T-helper 1 cell treated with Interleukin-12 subunit alpha and Interleukin-12 subunit beta and Interleukin-4 antibody, amounts not matched to agents 30 ng/mL and 1 ng/mL, for 36 hours (primary cell): ENCODE data around the gene PPIP5K2. TPM values are rescaled to one million over a fixed set of nuclear protein-coding genes. Genes with fewer than 3 reads are reported as not detected.
"Not testable (repeated sequence)": the region's sequence is repeated elsewhere in the genome, so short reads cannot be mapped to it uniquely, and the experiment has no call there.

Experiments
- intact Hi-C: fragments of 100-400 bp; cut with micrococcal nuclease; formaldehyde crosslinking; loops from one replicate; pipeline ENCODE4 v1.15.1; 2024
- total RNA-seq: library from RNA; stranded (reverse); gene quantifications from 2 replicates; pipeline ENCODE4 v1.2.3, GENCODE V29; 2022

PPIP5K2 gene
- total RNA-seq, 1 donor from 2014 or later = 68.4 TPM

DNA sequence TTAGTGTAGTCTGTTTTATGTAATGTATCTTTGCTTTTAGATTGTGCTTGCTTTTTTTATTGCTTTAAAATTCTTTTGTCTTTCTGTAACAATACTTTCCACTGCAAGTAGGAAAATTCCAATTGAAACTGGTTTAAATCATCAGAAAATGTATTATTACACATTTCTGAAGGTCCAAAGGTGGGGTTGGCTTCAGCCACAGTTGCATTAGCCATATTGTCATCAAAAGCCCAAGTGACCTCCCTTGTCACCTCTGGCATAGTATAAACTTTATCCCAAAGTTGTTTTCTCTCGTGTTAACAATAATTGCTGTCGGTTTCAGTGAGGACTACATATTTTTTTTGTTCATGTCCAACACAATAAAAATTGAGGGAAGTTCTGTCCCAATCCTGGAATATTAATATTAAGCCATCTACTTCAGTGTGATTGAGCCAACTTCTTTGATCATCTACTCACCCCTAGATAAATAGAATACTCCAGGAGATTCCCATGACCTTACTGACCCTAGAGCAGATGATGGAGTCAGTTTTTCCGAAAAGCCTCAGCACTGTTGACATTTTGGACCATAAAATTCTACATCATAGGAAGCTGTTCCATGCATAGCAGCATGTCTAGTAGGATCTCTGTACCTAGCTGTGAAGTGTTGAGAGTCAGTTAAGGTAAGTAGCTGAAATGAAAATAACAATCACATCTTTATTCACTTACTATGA lies 86.0 kb downstream of the PPIP5K2 start:
- intact Hi-C loops = no loop called here

DNA sequence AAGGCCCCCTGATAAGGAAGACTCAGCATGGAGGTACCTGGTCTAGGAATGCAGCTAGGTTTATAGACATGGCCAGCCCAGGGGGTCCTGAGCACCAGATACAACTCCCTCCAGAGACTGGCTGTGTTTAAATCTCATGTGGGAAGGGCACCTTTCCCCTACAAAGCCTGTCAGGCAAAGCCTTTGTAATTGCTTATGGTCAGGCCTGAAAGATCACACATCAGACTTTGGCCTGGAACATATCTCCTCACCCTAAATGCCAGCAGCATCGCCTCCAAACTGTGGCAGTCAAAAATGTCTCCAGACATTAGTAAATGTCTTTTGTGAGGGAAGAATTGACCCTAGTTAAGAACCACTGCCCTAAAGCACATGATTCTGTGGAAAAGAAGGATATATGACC lies 86.9 kb downstream of the PPIP5K2 start:
- intact Hi-C loops = no loop called here

GRCh38 chr5:103207653-103208052 lies 87.6 kb downstream of the PPIP5K2 start:
- intact Hi-C loops = no loop called here

- intact Hi-C loops = no loop called here
Observed at GRCh38 chr5:103208460-103208859, 88.4 kb downstream of the PPIP5K2 start.

DNA sequence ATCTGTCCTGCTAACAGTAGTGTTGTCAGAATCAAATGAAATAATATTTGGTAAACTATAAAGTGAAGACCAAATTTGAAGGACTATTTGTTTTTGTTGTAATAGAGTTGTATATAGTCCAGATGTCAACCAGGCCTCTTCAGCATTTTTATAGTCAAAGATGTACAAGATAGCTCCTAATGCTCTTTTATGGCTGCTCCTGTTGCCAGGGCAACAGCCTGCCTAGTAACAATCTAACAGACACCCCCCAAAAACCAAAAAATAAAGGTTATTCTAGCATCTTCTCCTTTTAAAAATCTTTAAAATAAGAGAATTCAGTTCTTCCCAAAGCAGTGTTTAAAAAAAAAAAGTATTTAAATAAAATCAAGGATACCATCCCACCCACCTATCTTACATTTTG lies 89.0 kb downstream of the PPIP5K2 start:
- intact Hi-C loops = no loop called here

- intact Hi-C loops = loop anchor here (5.0 kb wide), 1 partner anchor 454 kb away; the partner anchor contains the start of gene PAM
Observed at GRCh38 chr5:103210952-103211351, 90.9 kb downstream of the PPIP5K2 start.

DNA sequence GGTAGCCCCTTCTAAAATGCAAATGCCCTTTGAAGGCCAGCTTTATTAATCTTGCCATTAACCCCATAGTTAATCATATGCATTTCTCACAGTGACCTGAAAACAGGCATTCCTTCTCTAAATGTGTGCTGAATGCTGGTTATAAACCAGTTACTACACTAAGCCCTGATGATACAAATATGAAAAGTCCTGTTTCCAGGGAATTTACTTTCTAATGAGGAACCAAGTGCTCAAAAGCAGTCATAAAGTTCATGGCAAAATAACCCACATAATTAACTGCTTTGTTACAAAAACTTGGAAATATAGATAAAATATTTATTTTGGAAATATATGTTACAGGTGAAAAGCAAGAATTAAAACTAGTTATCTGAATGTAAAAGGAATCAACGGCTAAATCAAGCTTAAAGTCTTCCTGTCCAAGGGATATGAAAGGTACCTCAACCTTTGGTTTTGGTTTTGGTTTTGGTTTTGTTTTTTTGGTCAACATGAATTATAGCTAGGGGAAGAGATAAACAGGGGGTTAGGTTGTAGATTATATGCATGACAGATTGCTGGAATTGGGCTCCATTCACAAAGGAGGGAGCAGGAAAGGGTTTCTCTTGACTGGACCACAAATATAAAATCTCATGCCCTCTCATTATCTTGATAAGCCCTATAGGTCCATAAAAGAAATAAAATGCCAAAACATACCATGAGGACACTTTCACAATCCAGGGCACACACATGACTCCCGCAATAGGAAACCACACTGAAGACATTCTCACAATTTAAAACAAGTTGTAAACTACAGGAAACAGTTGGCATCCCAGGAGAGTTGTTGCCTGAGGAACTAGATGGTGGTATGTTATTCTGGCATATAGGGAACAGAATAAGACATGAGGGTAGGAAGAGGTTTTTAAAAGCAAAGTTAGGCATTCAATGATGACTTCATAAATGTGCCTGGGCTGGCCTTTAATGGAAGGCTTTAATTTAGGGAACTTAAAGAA lies 91.8 kb downstream of the PPIP5K2 start:
- intact Hi-C loops = loop anchor here (1.0 to 5.0 kb wide), 4 partner anchors 13 to 455 kb away; partner anchors contain the start of genes GIN1, MACIR, PAM and PPIP5K2

- intact Hi-C loops = no loop called here
Observed at GRCh38 chr5:103216137-103216536, 96.0 kb downstream of the PPIP5K2 start.

GRCh38 chr5:103216697-103217096 lies 96.6 kb downstream of the PPIP5K2 start:
- intact Hi-C loops = no loop called here

DNA sequence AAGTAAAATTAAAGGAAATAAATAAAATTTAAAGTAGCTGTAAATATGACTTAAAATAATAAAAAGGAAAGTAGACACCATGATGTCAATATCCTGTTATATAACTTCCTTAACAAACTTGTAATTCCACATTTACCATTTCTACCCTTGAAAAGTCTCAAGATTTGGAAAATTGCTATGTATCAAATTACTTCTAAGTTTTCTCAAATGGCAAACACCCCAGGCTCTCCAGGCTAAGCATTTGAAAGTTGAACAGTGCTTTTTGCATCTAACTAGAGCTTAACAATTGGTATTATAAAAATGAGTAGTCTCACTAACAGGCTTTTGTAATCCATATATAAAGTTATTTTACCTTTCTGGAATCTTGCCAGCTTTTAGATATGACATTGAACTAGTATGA lies 97.0 kb downstream of the PPIP5K2 start:
- intact Hi-C loops = no loop called here

DNA sequence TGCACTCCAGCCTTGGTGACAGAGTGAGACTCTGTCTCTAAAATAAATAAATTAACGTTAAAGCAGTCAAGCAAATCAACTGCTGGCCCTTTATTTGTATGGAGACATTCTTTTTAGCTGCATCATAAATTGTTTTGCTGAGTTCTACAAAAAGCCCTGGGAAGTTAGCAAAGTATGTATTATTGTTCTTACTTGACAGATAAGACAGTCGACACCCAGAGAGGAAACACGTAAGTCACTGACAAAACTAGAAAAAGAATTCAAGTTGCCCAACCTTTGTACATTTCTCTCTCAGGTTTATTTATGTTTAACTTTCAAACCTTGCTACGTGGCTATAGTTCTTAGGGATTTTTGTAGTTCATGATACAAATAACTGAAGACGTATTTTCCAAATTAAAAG lies 98.1 kb downstream of the PPIP5K2 start:
- intact Hi-C loops = no loop called here

- intact Hi-C loops = not testable (repeated sequence)
Observed at GRCh38 chr5:103219074-103219473, 99.0 kb downstream of the PPIP5K2 start.

DNA sequence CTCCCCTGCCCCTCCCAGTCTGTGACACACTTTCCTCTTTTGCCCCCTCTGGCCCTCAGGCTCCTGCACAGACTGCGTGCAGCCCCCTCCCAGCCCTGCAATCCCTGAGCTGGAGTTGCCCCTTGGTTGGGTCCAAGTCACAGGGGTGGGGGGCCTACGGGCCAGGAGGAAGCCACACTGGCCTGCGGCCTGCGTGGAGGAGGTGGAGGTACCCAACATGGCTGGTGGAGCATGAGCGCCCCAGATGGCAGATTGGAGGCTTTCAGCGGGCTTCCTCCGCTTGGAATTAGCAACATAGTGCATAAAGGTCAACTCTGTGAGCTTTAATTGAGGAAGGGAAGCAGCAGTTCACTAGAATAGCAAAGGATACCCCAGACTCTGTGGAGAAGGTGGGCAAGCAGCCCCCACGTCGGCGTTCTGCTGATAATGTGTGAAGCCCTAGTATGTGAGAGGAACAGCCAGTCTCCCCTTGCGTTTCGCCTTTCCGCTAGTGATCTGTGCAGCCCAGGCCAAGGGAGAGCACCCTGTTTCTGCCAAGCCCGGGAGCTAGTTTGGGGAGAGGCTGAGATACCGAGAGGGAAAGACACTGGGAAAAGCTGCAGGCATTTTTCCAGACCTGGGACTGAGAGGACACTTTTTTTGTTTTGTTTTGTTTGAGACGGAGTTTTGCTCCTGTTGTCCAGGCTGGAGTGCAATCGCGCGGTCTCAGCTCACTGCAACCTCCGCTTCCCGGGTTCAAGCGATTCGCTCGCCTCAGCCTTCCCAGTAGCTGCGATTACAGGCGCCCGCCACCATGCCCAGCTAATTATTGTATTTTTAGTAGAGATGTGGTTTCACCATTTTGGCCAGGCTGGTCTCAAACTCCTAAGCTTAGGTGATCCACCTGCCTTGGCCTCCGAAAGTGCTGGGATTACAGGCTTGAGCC lies 103.2 kb downstream of the PPIP5K2 start:
- intact Hi-C loops = loop anchor here (5.0 to 10.0 kb wide), 3 partner anchors 46 to 178 kb away; no protein-coding TSS in a partner anchor

DNA sequence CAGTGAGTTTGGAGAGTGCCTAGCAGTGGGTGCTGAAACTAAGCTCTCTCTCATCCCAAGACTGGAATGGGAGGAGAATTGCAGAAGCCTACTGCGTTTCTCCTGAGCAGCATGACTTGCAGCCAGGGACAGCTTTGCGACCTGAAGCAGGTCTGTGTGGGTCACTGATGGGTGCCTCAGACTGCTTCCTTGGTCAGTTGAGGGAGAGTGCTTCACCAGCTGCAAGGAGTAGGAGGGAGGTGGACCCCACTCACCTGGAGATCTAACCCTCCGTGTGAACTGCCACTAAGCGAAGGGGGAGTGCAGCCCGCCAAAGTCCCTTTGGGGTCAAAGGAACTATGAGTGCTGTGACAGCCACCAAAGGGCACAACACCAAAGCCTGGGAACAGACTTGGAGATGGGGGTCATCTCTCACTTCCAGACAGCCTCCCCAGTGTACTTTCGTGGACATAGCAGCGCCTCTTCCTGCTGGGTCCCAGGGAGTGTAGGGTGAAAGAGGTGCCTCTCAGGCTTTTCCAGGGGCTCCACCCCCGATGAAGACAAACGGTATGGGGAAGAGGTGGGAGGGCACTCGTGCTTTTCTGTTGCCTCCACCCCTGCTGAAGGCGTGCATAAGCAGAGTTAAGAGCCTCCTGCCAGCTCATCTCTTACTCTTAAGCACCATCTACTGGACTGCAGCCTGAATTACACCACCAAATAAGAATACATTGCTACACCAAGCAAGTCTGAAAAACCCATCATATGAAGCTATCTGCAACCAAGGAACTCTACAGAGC lies 104.2 kb downstream of the PPIP5K2 start:
- intact Hi-C loops = loop anchor here (1.0 to 10.0 kb wide), 9 partner anchors 47 to 688 kb away; partner anchors contain the start of genes GIN1 and PPIP5K2

DNA sequence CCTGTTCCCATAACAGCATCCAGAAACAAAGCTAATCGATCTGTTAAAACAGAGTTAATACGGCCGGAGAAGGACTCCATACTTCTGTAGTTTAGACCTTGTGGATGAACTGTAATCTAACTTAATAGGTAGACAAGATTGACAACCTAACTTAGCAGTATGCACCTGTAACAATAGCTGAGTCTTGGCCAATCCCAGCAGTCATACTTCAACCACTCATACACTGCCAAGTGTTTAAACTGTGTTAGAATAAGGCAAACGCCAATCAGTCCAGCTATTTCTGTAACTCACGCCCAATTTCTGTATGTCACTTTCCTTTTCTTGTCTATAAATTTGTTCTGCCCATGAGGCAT lies 104.8 kb downstream of the PPIP5K2 start:
- intact Hi-C loops = loop anchor here (1.0 to 10.0 kb wide), 9 partner anchors 48 to 689 kb away; partner anchors contain the start of genes GIN1 and PPIP5K2

GRCh38 chr5:103228061-103228460 lies 108.0 kb downstream of the PPIP5K2 start:
- intact Hi-C loops = loop anchor here (10.0 kb wide), 1 partner anchor 183 kb away; no protein-coding TSS in a partner anchor

DNA sequence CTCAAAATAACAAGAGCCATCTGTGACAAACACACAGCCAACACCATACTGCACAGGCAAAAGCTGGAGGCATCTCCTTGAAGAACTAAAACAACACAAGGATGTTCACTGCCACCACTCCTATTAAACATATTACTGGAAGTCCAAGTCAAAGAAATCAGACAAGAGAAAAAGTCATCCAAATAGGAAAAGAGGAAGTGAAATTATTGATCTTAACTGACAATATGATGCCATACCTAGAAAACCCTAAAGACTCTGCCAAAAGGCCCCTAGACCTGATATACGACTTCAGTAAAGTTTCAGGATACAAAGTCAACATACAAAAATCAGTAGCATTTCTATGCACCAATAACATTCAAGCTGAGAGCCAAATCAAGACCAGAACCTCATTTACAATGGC lies 108.5 kb downstream of the PPIP5K2 start:
- intact Hi-C loops = loop anchor here (10.0 kb wide), 1 partner anchor 184 kb away; no protein-coding TSS in a partner anchor

GRCh38 chr5:103232393-103232999 lies 112.4 kb downstream of the PPIP5K2 start:
- intact Hi-C loops = loop anchor here (1.0 to 5.0 kb wide), 3 partner anchors 26 to 945 kb away; partner anchors contain the start of gene MACIR

DNA sequence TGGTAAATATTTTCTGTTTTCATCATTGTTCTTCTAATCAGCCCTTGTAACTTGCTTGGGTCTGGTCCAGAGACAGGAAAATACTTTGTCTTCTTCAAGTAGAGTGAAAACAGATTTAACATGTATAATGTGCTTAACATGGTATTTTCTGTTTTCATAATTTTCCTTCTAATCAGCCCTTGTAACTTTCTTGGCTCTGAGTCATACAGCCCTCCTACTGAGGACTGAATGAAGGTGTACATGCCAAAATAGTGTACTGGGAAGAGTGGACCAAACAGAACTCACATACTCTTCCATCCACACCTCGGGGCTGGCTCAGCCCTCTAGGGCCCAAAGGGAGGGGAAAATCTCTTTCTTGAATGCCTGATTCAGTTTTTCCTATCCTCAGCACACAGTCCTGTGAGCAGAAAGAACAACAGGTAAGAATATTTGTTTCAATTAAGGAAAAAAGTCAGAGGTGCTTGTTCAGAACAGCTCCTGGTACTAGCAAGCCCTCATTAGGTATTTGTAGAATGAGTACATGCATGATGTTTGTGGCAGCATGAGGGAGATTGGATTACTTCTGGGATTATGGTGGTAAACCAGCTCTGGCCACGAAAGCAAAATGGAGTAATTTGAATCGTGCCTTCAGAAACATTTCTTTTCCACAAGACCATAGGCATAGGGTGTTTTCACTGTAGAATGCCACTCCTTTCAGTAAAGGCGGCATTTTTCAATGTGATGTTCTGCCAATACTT lies 114.3 kb downstream of the PPIP5K2 start:
- intact Hi-C loops = loop anchor here (5.0 kb wide), 1 partner anchor 943 kb away; no protein-coding TSS in a partner anchor
